ENCODE measurements around the gene VPS37C. TPM values are rescaled to one million over a fixed set of nuclear protein-coding genes. Genes with fewer than 3 reads are reported as not detected.
A peak's percentile ranks its signal among the peaks of the same experiment; 100 is the strongest.

The VPS37C gene
- polyA plus RNA-seq, 1 of the 3 experiments (the other 2 are of a cell fraction), result 15.2 TPM

DNA sequence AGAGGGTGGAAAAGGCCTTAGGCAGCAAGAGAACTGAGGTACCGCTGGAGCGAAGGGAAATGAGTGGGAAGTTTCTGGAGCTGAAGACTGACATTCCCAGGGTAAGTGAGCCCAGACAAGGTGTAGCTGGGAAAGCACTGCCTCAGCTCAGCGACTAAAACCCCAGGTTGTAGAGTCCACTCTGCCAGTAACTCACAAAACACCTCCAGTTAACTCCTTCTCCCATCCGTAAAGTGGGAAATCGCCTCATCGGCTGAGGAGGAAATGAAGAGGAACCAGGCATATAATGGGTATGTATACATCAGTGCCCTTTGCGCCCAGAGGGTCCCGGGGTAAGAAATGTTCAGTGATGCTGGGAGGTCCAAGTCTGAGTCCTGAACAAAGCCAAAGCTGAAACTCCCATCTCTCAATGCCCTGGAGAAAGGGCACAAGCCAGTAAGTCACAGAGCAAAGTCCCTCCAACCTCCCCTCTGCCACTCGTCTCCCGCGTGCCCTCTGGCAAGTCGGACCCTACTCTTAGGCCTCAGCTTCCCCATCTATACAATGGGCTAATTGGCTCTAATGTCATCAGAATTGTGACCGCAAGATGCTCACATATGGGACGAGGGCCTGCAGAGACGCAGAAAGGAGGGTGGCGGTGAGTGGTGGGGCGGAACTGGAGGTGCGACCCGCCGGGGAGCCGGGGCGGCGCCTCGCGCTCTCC lies 588 bp downstream of the VPS37C start:
- Histone ChIP-seq H3K4me2 (peak overlapping the region; percentile 97), H3K27ac (ENCODE audit: low read depth in 2 of 2, low read length in 1 of 2) (peak overlapping the region; percentile 85 to 94), H3K9me2 (no peaks in the 10 kb centered on the region), H3K9ac (peak overlapping the region; percentile 89), H3K36me3 (replicated peaks in 1 of 2; ENCODE audit: control insufficient read depth in 1 of 2, insufficient read depth in 2 of 2, low read length in 1 of 2) (peaks cover 0 to 20% of the 10 kb centered on the region in 2 experiments), H2AFZ (ENCODE audit: low read depth) (peak overlapping the region; percentile 76), H3K79me2 (ENCODE audit: insufficient read depth) (peaks cover 55% of the 10 kb centered on the region), H3K9me3 (peaks cover 5% of the 10 kb centered on the region; the same call in 1 of the 2 replicates), H3K27me3 (ENCODE audit: insufficient read depth) (no peaks in the 10 kb centered on the region), H3F3A (replicated peaks; ENCODE audit: insufficient read depth) (peaks cover 16% of the 10 kb centered on the region), H3K4me3 (ENCODE audit: low read depth in 2 of 2, low read length in 1 of 2) (peak overlapping the region; percentile 66 to 70), H3K4me1 (ENCODE audit: control insufficient read depth in 1 of 2, insufficient read depth in 2 of 2, low read depth in 1 of 2, low read length in 1 of 2) (peaks cover 0 to 22% of the 10 kb centered on the region in 2 experiments; a peak in 3 of 4 replicates), H4K20me1 (ENCODE audit: insufficient read depth) (no peaks in the 10 kb centered on the region)
- TF ChIP-seq FOXJ3 (CRISPR knock-in tag; IDR thresholded peaks at IDR 0.05), result no peak
- no peak for TF ChIP-seq ELF1 (IDR thresholded peaks at IDR 0.05)
- TF ChIP-seq JUND (IDR thresholded peaks at IDR 0.05), result no peak
- TF ChIP-seq CTCF (IDR thresholded peaks at IDR 0.05), result no peak
- TF ChIP-seq RCOR1 (IDR thresholded peaks at IDR 0.05; ENCODE audit: low read length), result peak; percentile 52; the same call in 1 of the 2 replicates
- no peak for TF ChIP-seq TCF12 (IDR thresholded peaks at IDR 0.05)
- TF ChIP-seq YY1 (IDR thresholded peaks at IDR 0.05; ENCODE audit: low read depth), result no peak
- TF ChIP-seq, protein P1, sequence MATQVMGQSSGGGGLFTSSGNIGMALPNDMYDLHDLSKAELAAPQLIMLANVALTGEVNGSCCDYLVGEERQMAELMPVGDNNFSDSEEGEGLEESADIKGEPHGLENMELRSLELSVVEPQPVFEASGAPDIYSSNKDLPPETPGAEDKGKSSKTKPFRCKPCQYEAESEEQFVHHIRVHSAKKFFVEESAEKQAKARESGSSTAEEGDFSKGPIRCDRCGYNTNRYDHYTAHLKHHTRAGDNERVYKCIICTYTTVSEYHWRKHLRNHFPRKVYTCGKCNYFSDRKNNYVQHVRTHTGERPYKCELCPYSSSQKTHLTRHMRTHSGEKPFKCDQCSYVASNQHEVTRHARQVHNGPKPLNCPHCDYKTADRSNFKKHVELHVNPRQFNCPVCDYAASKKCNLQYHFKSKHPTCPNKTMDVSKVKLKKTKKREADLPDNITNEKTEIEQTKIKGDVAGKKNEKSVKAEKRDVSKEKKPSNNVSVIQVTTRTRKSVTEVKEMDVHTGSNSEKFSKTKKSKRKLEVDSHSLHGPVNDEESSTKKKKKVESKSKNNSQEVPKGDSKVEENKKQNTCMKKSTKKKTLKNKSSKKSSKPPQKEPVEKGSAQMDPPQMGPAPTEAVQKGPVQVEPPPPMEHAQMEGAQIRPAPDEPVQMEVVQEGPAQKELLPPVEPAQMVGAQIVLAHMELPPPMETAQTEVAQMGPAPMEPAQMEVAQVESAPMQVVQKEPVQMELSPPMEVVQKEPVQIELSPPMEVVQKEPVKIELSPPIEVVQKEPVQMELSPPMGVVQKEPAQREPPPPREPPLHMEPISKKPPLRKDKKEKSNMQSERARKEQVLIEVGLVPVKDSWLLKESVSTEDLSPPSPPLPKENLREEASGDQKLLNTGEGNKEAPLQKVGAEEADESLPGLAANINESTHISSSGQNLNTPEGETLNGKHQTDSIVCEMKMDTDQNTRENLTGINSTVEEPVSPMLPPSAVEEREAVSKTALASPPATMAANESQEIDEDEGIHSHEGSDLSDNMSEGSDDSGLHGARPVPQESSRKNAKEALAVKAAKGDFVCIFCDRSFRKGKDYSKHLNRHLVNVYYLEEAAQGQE (IDR thresholded peaks at IDR 0.05; ENCODE audit: low read depth, low read length), result no peak
- no peak for TF ChIP-seq TEAD4 (IDR thresholded peaks at IDR 0.05; ENCODE audit: borderline replicate concordance, insufficient read depth)
- ChIA-PET POLR2A (interaction anchor here (0.6 to 1.2 kb wide), 3 partner anchors 12 to 1618 kb away, joined by 3 to 6 read pairs (median 3); no protein-coding TSS in a partner anchor), CTCF (interaction anchor here (0.6 to 4.7 kb wide), 7 partner anchors 10 to 299 kb away, joined by 3 to 20 read pairs (median 3); no protein-coding TSS in a partner anchor)
- no peak for DNase-seq
- WGBS (ENCODE audit: low lambda C conversion rate), result 36% methylated on average over 15 of the region's 25 CpGs
